ENCODE results near the gene TRPM1. TPM values are rescaled to one million over a fixed set of nuclear protein-coding genes. Genes with fewer than 3 reads are reported as not detected.

TRPM1 gene
- total RNA-seq, 1 donor from 2014 or later: not detected

DNA sequence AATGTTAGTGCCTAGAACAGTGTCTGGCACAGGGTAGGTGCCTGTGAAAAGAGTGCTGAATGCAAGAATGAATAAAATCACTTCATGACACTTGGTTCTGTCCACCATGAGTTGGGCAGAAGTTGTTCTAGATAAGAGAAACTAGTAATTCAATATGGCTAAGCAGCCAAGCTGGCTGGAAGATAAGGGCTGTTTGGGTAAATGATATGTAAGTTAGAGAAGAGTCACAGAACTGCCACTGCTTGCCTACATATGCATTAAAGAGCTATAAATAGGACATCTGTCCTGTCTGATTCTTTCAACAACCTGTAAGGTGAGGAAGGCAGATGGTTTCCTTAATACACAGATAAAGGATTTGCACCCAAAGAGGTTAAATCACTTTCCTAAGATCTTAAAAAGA lies 123.2 kb downstream of the TRPM1 start:
- no peak for DNase-seq (ENCODE audit: low spot score)

DNA sequence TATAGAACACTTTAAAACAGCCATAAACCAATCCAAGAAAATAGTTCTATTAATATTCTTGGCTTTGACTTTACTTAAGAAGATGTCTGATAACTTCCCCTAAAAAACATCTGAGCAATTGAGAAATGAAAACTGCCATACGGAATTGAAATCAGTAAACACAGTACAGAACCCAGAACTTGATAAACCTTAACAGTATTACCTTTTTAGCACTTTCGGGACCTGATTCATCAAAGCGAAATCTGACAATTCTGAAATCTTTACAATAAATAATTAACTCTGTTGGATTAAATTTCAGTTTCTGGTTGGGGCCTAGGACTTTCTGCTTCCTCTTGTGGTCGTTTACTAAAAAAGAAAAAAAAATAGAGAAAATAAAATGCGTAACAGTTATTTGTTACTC lies 127.4 kb downstream of the TRPM1 start:
- DNase-seq (ENCODE audit: low spot score): no peak

- no peak for DNase-seq (ENCODE audit: low spot score)
These were observed 128.1 kb downstream of the TRPM1 start for GRCh38 chr15:30973379-30973778.

- DNase-seq (ENCODE audit: low spot score): no peak
These were observed 131.8 kb downstream of the TRPM1 start for GRCh38 chr15:30969724-30970123.

- DNase-seq (ENCODE audit: low spot score): no peak
These were observed 137.8 kb downstream of the TRPM1 start for GRCh38 chr15:30963681-30964080.

- no peak for DNase-seq (ENCODE audit: low spot score)
These were observed 138.9 kb downstream of the TRPM1 start for GRCh38 chr15:30962659-30963058.

DNA sequence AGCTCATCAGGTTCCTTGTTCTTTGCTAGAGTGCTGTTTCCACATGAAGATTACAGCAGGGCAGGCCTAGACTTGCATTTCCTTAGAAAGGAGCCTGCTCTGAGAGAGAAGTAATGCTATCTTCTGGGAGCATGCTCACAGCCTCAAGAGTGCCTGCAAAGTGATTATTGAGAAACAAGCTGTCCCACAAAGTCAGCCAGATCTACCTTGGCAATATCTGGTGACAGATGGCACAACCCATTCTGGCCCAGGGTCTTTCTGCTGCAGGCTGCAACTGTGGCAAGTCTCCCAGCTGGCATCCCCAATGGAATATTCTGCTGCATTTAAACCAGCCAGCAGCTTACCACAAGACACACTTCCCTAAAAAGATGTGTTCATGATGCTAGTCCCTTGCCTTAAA lies 139.4 kb downstream of the TRPM1 start:
- DNase-seq (ENCODE audit: low spot score): no peak

DNA sequence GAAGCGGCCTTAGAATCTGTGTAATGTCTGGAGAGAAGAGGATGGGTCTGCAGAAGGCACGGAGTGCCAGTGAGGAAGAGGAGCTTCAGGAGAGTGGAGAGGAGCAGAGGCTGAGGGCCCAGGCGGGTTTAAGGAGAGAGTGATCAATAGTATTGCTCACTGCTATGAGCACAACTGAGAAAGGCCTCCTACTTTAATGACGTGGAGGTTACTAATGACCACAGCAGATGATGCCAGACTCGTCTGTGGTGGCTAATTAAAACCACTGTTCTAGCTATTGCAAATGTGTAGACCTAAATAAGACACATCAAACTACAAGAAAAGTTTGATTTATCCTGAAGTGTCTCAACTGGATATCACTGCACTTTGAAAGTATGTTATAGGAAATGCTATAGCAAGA lies 143.3 kb downstream of the TRPM1 start:
- DNase-seq (ENCODE audit: low spot score): no peak

DNA sequence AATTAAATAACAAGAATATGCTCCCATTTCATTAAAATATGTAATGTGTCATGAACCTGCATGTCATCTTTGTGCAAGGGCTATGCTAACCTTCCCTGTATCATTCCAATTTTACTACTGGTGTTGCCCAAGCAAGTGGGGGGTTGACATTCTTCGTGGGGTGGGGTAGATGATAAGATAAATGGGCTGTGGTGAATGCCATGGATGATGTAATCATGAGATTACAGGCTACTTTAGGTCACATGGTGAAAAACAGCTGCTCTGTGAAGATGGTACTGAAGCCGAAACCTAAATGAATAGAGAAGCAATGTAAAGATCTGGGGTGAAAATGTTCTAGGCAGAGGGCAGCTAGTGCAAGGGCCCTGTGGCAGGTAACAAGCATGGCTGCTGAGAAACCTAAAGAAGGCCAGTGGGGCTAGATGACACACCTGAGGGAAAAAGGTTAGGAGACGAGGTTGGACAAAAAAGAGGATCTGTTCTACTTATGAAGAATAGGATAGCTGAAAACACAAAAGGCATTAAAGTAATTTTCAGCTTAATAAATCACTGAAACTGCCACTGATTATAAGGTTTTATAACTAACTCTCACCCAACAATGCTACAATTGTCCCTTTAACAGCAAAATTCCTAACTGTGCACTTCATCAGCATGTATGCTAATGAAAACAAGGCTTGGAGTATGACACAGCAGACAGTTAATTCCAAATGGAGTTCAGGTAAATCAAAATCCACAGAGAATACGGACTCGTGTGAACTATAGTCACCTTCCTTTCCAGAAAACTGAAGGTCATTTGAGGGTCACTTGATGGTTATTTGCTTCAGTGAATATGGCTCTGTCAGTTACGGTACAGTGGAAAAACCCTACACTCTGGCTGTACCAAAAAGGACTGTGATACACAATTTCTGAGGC lies 145.1 kb downstream of the TRPM1 start:
- no peak for DNase-seq (ENCODE audit: low spot score)

DNA sequence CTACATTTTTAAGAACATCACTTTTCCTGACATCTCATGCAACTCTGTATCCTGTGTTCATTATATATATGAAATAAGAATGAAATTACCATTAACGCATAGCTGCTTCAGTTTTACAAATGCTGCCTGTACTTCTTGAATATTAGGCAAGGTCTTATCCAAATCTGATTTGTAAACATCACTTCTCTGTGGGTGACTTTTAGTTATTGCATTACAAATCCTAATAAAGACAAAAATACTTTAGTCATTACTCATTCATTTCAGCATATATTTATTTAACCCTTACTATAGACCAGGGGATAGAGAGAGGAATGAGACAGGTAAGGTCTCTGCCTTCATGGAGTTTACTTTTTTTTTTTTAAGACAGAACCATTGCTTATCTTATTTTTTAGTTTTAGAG lies 146.9 kb downstream of the TRPM1 start:
- DNase-seq (ENCODE audit: low spot score): no peak

DNA sequence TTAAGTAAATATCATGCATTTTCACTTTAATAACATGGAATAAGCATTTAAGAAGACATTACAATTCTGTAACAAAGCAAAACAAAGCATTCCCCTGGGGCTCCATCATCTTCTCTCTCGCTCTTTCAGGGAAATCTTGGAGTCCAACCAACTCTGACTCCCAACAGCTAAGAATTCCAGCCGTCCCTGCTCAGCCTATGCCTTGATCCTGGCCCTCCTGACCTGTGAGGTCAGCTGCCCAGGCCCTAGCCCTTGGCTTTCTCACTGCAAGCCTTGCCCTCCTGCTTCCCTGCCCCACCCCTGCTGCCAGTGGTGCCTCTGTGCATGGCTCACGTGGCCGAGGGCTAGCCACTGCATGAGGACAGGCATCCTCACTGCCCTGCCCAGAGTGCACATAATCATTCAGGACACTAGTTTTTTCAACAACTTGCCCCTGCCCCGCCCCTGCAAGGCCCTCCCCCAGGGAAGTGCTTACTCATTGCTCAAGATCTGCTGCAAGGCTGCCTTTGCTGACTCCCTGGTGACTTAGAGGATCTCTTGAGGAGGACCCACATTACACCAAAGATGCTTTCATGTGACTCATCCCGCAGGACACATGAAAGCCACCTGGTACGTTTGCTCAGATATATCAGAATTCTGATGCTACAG lies 147.7 kb downstream of the TRPM1 start:
- no peak for DNase-seq (ENCODE audit: low spot score)

GRCh38 chr15:30953183-30953582 lies 148.3 kb downstream of the TRPM1 start:
- DNase-seq (ENCODE audit: low spot score): no peak

Other genes starting within 250 kb of the TRPM1 start
- gene FAN1, start 197.8 kb downstream of the TRPM1 start, total RNA-seq: 22.2 TPM
- gene MTMR10, start 110.1 kb downstream of the TRPM1 start, total RNA-seq: 28.3 TPM
- gene KLF13, start 225.1 kb upstream of the TRPM1 start, total RNA-seq: 86.0 TPM